ENCODE data around the gene TBL3. TPM values are rescaled to one million over a fixed set of nuclear protein-coding genes. Genes with fewer than 3 reads are reported as not detected.

Gene TBL3
- total and polyA plus RNA-seq, 2 of the 8 experiments (the other 6 are each of a cell fraction or from before 2014, with no cell fraction given), result 65.8 to 137 TPM

GRCh38 chr16:2004795-2005517 lies 33.1 kb downstream of the TBL3 start (continued):
- TF ChIP-seq KDM1A (IDR thresholded peaks at IDR 0.05; ENCODE audit: borderline replicate concordance, low read length) (no peak), CBX5 (IDR thresholded peaks at IDR 0.05; ENCODE audit: low read depth, low read length) (no peak), ZNF274 (IDR thresholded peaks at IDR 0.05; ENCODE audit: borderline replicate concordance, extremely low read depth, low read length) (no peak), SIN3A (conservative IDR thresholded peaks at IDR 0.05 in 1 of 2, IDR thresholded peaks at IDR 0.05 in 1 of 2; ENCODE audit: low read depth in 1 of 2, low read length in 2 of 2) (no peak), CHD1 (IDR thresholded peaks at IDR 0.05; ENCODE audit: low read depth, low read length) (no peak)
- TF ChIP-seq, protein P1, sequence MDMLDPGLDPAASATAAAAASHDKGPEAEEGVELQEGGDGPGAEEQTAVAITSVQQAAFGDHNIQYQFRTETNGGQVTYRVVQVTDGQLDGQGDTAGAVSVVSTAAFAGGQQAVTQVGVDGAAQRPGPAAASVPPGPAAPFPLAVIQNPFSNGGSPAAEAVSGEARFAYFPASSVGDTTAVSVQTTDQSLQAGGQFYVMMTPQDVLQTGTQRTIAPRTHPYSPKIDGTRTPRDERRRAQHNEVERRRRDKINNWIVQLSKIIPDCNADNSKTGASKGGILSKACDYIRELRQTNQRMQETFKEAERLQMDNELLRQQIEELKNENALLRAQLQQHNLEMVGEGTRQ (IDR thresholded peaks at IDR 0.05; ENCODE audit: low read length), result no peak

Measured in H1 (cell line).